ENCODE results near the gene GLIPR2.

The GLIPR2 gene

DNA sequence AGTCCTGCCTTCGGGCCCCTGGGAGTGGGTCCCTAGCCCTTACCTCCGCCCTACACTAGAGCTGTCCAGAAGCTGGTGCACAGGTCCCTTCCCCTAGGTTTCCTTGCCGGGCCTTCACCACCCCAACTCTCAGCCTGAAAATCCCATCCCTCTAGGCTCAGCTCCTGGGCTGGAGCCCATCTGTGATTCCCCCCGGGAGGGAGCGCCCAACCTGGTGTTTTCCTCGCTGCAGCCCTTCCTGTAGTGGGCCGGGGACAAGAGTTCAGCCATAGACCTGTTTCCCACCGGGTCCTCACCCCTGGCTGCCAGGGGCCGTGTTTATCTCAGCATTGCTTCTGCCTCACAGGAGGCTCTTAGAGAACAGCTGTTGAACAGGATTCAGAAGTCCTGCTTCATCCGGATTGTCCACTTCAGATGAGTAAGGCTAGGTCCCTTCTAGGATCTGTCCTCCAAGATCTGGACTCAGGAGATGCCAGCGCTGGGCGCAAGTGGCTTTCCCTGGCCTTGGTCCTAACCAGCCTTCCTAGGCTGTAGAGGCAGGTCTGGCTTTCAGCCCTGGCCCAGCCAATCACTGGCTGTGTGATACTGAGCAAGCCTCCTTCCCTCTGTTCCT lies 965 bp downstream of the GLIPR2 start:
- H3K4me3 ChIP-seq (ENCODE audit: control insufficient read depth, low read depth, low read length) = peak overlapping the region; percentile 48
- TF ChIP-seq CTCF (IDR thresholded peaks at IDR 0.05; ENCODE audit: control insufficient read depth, insufficient read depth, low read depth, low read length, missing control alignments) = no peak
- no peak for DNase-seq (ENCODE audit: low read depth)

DNA sequence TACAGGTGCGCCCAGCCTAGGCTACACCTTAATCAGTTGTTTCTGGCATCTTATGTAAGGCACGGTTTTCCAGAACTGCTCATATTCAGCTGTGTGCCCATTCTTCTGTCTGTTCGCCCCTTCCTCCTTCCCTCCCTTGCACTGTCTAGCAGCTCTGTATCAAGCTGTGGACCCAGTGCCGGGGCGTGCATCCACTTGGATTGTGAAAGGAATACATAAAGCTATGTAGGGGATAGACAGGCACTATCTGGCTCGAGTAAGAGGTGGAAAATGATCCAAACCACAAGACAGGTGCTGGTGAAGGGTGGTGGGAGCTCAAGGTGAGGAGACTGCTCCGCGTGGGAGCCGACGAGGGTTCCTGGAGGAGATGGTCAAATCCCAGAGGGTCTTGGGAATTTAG lies 2.0 kb downstream of the GLIPR2 start:
- no peak overlapping the region for H3K4me3 ChIP-seq (ENCODE audit: control insufficient read depth, low read depth, low read length)
- no peak for DNase-seq (ENCODE audit: low read depth)
- TF ChIP-seq CTCF (IDR thresholded peaks at IDR 0.05; ENCODE audit: control insufficient read depth, insufficient read depth, low read depth, low read length, missing control alignments) = no peak

GRCh38 chr9:36138901-36139300 lies 2.4 kb downstream of the GLIPR2 start:
- H3K4me3 ChIP-seq (ENCODE audit: control insufficient read depth, low read depth, low read length) = no peak overlapping the region
- no peak for DNase-seq (ENCODE audit: low read depth)
- TF ChIP-seq CTCF (IDR thresholded peaks at IDR 0.05; ENCODE audit: control insufficient read depth, insufficient read depth, low read depth, low read length, missing control alignments) = no peak

DNA sequence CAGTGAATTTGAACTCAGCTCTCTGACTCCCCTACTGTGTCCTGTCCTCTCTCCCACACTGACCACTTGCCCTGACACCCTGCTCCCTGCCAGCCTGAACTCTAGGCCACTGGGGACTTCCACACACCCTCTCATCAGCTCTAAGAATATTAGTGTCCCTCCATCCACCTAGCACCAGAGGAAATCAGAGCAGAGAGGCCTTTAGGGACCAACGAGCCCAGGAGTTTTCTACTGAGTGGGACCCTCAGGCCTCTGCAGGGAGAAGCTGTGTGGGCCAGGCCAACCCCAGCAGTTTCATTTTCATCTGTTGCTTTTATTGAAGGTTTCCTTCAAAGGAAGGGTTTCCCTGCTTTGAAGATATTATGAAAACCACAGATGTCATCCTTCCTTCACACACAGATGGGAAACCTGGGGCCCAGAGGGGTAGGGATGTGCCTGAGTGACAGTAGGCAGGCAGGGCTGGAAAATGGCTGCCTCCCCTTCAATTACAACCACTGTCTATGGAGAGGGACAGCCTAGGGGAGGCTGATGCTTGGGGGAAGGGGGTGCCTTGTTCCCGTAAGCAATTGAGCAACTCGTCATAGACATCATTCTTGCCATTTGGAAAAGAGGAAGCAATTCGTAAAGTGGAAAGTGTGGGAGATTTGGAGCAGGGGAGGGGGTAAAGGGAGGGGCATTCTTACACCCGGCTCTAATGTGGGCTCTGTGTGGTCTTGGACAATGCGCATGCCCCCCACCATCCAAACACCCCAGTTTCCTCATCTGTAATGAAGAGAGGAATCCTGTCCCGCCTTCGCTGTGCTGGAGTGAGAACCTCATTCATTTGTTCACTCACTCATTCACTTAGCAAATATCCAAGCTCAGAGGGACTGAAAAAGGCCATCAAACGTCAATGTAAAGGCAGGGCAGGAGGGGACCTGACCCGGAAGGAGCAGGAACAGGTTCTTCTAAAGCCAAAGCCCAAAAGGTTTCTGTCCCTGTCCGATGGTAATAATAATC lies 3.9 kb downstream of the GLIPR2 start:
- DNase-seq (ENCODE audit: low read depth) = no peak
- no peak for TF ChIP-seq CTCF (IDR thresholded peaks at IDR 0.05; ENCODE audit: control insufficient read depth, insufficient read depth, low read depth, low read length, missing control alignments)

DNA sequence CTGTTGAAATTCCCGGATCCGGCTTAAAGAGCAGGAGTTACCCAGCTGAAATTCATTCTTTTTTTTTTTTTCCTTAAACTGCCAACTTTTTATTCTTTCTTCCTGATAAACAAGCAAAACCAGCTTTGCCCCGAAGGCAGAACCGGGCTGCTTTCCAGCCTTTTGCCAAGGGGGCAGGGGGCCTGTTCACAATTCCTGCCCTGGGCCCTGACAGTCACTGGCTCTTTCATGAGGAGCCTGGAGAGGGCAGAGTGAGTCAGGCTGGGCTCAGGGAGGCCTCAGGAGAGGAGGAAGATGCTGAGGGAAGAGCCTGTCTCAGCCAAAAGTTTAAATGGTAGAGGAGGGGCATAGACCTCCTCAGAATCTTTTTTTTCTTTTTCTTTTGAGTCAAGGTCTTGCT lies 4.8 kb downstream of the GLIPR2 start:
- no peak for DNase-seq (ENCODE audit: low read depth)
- peak; percentile 66 for TF ChIP-seq CTCF (IDR thresholded peaks at IDR 0.05; ENCODE audit: control insufficient read depth, insufficient read depth, low read depth, low read length, missing control alignments)
- H3K4me3 ChIP-seq (ENCODE audit: control insufficient read depth, low read depth, low read length) = no peak overlapping the region

More for the DNA sequence above, 3.9 kb downstream of the GLIPR2 start:
- H3K4me3 ChIP-seq (ENCODE audit: control insufficient read depth, low read depth, low read length) = no peak overlapping the region

DNA sequence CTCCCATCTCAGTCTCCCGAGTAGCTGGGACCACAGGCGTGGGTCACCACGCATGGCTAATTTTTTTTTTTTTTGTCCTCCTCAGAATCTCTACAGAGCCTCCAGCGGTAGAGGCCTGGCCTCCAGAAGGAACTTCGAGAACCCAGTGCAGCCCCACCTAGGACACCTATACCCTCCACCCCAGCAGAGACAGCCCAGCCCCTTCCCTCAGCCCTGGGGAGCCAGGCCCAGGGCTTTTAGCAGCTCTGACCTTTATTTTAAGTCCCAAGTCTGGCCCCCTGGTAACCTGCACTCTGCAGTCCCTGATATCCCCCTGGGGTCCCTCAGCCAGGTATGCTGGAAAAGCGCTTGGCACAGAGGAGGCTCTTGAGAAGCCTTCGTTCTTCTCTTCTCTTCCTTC lies 5.2 kb downstream of the GLIPR2 start:
- no peak for DNase-seq (ENCODE audit: low read depth)
- no peak overlapping the region for H3K4me3 ChIP-seq (ENCODE audit: control insufficient read depth, low read depth, low read length)
- TF ChIP-seq CTCF (IDR thresholded peaks at IDR 0.05; ENCODE audit: control insufficient read depth, insufficient read depth, low read depth, low read length, missing control alignments) = no peak

Data from AG09309 (cell line).